ENCODE results near the gene TGFB2. TPM values are rescaled to one million over a fixed set of nuclear protein-coding genes. Genes with fewer than 3 reads are reported as not detected.

The TGFB2 gene
- total RNA-seq, 4 donors from 2014 or later: 2.2 to 16.7 (median 8.0) TPM

DNA sequence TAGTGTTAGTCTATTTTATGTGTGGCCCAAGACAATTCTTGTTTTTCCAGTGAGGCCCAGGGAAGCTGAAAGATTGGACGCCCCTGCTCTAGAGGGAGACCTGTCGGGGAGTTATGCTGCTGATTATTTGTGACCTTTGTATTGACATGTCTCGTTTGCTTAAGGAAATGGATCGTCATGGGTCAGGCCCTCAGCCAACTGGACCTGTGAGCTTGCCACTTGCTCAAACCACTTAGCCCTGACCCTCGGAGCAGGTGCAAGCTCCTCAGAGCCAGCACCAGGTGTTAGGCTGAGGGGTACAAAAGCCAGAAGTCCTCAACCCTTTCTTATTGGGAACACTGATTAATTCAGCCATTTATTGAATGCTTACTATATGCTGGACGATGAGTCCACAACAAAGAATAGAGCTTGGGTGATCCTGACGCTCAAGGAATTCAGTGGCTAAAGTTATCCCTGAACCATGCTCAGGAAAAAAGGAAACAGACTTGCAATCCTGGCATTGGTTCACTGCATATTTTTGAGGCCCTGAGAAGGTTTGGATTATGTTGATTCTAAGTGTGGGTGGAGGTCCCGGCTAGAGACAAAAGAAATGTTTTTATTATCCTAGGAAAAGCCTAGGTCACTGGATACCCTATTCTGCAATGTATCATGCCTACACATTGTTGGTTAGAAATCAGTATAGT is 19.0 kb downstream of the TGFB2 start:
- no peaks in the 10 kb centered on the region for H3K36me3 ChIP-seq
- DNase-seq: no peak
- no peaks in the 10 kb centered on the region for H3K27me3 ChIP-seq
- TF ChIP-seq POLR2A (IDR thresholded peaks at IDR 0.05): no peak
- TF ChIP-seq, protein P1, sequence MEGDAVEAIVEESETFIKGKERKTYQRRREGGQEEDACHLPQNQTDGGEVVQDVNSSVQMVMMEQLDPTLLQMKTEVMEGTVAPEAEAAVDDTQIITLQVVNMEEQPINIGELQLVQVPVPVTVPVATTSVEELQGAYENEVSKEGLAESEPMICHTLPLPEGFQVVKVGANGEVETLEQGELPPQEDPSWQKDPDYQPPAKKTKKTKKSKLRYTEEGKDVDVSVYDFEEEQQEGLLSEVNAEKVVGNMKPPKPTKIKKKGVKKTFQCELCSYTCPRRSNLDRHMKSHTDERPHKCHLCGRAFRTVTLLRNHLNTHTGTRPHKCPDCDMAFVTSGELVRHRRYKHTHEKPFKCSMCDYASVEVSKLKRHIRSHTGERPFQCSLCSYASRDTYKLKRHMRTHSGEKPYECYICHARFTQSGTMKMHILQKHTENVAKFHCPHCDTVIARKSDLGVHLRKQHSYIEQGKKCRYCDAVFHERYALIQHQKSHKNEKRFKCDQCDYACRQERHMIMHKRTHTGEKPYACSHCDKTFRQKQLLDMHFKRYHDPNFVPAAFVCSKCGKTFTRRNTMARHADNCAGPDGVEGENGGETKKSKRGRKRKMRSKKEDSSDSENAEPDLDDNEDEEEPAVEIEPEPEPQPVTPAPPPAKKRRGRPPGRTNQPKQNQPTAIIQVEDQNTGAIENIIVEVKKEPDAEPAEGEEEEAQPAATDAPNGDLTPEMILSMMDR (IDR thresholded peaks at IDR 0.05): no peak
- H3K9me3 ChIP-seq: no peaks in the 10 kb centered on the region
- no peak overlapping the region for H3K4me3 ChIP-seq (replicated peaks in 1 of 3)
- H3K4me1 ChIP-seq: peaks cover 0 to 6% of the 10 kb centered on the region in 2 donors
- 61 to 72% methylated on average over 8 of the region's 8 CpGs for WGBS, 2 donors
- intact Hi-C loops (cut with DNase I): no loop called here
- H3K27ac ChIP-seq: no peak overlapping the region

DNA sequence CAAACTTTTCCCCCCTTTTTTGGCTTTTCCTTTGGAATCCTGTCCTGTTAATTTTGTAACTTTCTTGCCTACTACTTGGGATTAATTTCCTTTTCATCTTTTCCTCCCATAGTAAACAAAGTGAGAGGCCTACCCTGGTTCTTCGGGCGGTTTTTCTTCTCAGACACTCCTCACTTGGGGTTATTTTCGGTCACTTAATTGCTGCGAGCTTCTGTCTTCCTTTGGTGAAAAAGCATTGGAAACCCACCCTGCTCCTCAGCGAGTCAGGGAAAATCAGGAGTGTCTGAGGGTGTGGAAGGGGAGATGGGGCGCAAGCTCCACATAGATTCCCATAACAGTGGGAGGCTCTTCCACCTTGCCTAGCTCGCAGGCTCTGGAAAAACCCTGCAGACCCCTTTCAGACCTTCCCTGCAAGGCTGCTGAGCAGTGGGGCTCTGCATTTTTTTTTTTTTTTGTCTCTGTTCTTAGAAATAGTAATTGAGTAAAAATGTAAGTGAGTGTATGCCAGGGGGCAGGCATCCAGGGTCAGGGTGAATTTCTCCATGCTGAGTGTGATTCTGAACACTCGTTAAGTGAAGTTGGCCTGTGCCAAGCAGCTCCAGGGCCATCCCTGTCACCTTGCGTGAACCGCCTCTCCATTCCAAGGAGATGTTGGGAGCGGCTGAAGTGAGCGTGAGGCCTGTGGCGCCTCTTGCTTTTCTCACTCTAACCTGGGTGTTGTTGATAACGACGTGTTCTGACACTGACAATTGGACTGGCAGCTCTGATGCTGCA is 20.3 kb downstream of the TGFB2 start:
- Histone ChIP-seq H3K9me3 (no peaks in the 10 kb centered on the region), H3K4me1 (peaks cover 0 to 6% of the 10 kb centered on the region in 2 donors), H3K27me3 (no peaks in the 10 kb centered on the region), H3K27ac (no peak overlapping the region), H3K4me3 (replicated peaks in 1 of 3) (no peak overlapping the region), H3K36me3 (no peaks in the 10 kb centered on the region)
- intact Hi-C loops (cut with DNase I): no loop called here
- DNase-seq: no peak
- TF ChIP-seq, protein P1 (IDR thresholded peaks at IDR 0.05): no peak
- no peak for TF ChIP-seq POLR2A (IDR thresholded peaks at IDR 0.05)
- 87 to 93% methylated on average over 15 of the region's 15 CpGs for WGBS, 2 donors

DNA sequence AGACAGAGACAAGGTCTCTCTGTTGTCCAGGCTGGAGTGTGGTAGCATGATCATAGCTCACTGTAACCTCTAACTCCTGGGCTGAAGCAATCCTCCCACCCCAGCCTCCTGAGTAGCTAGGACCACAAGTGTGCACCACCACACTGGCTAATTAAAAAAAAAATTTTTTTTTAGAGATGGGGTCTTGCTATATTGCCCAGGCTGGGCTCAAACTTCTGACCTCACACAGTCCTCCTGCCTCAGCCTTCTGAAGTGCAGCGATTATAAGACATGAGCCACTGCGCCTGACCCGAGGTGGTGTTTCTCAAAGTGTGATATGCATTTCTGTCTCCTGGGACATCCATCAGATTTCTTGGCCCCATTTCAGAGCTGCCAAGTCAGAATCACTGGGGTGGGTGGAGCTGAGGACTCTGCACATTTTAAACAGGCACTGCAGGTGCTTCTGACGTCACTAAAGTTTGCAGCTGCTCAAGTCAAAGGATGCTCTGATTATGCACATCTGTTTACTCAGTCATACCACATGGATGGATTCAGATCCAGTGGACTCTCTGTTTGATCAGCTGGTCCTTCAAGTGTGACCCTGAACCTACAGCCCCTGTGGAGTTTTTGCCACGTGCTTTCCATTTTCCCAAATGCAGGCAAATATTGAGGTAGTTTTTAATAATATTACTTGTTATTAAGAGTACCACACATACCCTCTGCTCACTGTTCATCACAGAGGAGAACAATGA is 21.4 kb downstream of the TGFB2 start:
- no peaks in the 10 kb centered on the region for H3K9me3 ChIP-seq
- DNase-seq: no peak
- H3K27me3 ChIP-seq: no peaks in the 10 kb centered on the region
- WGBS, 2 donors: 88 to 92% methylated on average over 5 of the region's 5 CpGs
- TF ChIP-seq, protein P1 (IDR thresholded peaks at IDR 0.05): no peak
- no peak for TF ChIP-seq POLR2A (IDR thresholded peaks at IDR 0.05)
- no peaks in the 10 kb centered on the region for H3K36me3 ChIP-seq
- peaks cover 0 to 6% of the 10 kb centered on the region in 2 donors for H3K4me1 ChIP-seq
- intact Hi-C loops (cut with DNase I): no loop called here
- H3K4me3 ChIP-seq (replicated peaks in 1 of 3): no peak overlapping the region
- no peak overlapping the region for H3K27ac ChIP-seq

DNA sequence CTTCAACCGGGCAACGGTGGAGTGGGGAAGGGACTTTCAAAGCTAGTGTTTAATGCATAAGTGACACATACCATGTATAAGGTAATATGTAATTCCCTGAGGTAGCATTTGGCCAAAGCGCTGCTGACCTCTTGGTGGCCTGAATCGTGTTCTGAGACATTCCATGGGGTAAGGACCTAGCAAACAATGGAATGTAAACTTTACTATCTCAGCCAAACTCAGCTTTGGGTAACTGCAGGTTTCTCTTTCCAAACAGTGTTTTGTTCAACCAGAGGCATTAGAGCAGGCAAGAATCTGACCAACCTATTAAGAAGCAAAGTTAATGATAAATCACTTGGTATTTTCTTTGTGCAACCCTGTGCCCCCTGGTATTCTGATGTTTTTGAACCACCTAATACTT is 22.0 kb downstream of the TGFB2 start:
- no peak overlapping the region for H3K4me3 ChIP-seq (replicated peaks in 1 of 3)
- TF ChIP-seq, protein P1 (IDR thresholded peaks at IDR 0.05): no peak
- TF ChIP-seq POLR2A (IDR thresholded peaks at IDR 0.05): no peak

More for the DNA sequence above, 22.0 kb downstream of the TGFB2 start:
- Histone ChIP-seq H3K36me3 (no peaks in the 10 kb centered on the region), H3K9me3 (no peaks in the 10 kb centered on the region), H3K27ac (no peak overlapping the region), H3K27me3 (no peaks in the 10 kb centered on the region), H3K4me1 (peaks cover 0 to 11% of the 10 kb centered on the region in 2 donors)
- intact Hi-C loops (cut with DNase I): no loop called here
- no peak for DNase-seq
- 49 to 51% methylated on average over 4 of the region's 4 CpGs for WGBS, 2 donors

Measured in thyroid gland (tissue), 4 donors.